IMR-90 (cell line): Measurements from ENCODE around the gene AXIN2. TPM values are rescaled to one million over a fixed set of nuclear protein-coding genes. Genes with fewer than 3 reads are reported as not detected.

Experiments
- ATAC-seq: fragments of 200-7000 bp; cut with Tn5 transposase; 2 replicates; pipeline ENCODE4 v1.9.1; 2020; ENCODE audit warnings: low read depth, mild to moderate bottlenecking, moderate library complexity
- BruUV-seq: library from RNA; stranded (reverse); fragments of 400-500 nt; replicated peaks from 2 replicates; lab custom pipeline; 2021; lab: Mats Ljungman, UMichigan
- CTCF ChIA-PET: fragments of 300-600 bp; formaldehyde crosslinking; extraction: SDS; loops from one replicate; lab custom pipeline; 2021; ENCODE audit warnings: antibody characterized with exemption; lab: Yijun Ruan, JAX
- POLR2A ChIA-PET: fragments of 300-600 bp; sonication (Branson Sonifier 250); formaldehyde crosslinking; loops from one replicate; lab custom pipeline; 2022; ENCODE audit warnings: antibody characterized with exemption; ENCODE audit not compliant: unreplicated experiment; lab: Charles Lee
- DNase-seq: peaks from one replicate; pipeline ENCODE4 v3.0.0; 2013
- H2AFZ ChIP-seq: replicated peaks from 2 replicates; pipeline ENCODE3; 2013; ENCODE audit warnings: low read length, mild to moderate bottlenecking; ENCODE audit not compliant: poor library complexity
- H2AK5ac ChIP-seq: 2 replicates; pipeline ENCODE4 v1.6.1; 2013; ENCODE audit warnings: low read depth, low read length, inconsistent platforms
- H2AK9ac ChIP-seq: replicated peaks from 2 replicates; pipeline ENCODE3; 2013; ENCODE audit warnings: mild to moderate bottlenecking, low read depth, low read length, moderate library complexity; ENCODE audit not compliant: poor library complexity
- H2BK120ac ChIP-seq: 2 replicates; pipeline ENCODE4 v1.6.1; 2013; ENCODE audit warnings: low read depth, low read length, inconsistent platforms
- H2BK15ac ChIP-seq: 3 replicates; pipeline ENCODE4 v1.6.1; 2013; ENCODE audit warnings: low read depth, low read length, inconsistent platforms
- H2BK20ac ChIP-seq: 2 replicates; pipeline ENCODE4 v1.6.1; 2013; ENCODE audit warnings: low read depth, mild to moderate bottlenecking, inconsistent platforms, low read length, moderate library complexity
- H2BK5ac ChIP-seq: 2 replicates; pipeline ENCODE4 v1.6.1; 2013; ENCODE audit warnings: mild to moderate bottlenecking, low read depth, low read length, inconsistent platforms; ENCODE audit not compliant: poor library complexity, severe bottlenecking
- H3K14ac ChIP-seq: replicated peaks from 2 replicates; pipeline ENCODE4 v1.6.1; 2013; ENCODE audit warnings: low read depth, low read length, inconsistent platforms
- H3K18ac ChIP-seq: 2 replicates; pipeline ENCODE4 v1.6.1; 2013; ENCODE audit warnings: low read depth, low read length, control low read depth
- H3K23ac ChIP-seq: 2 replicates; pipeline ENCODE4 v1.6.1; 2013; ENCODE audit warnings: low read depth, low read length, inconsistent platforms
- H3K27ac ChIP-seq: 2 replicates; pipeline ENCODE4 v1.5.1; 2013; ENCODE audit warnings: mild to moderate bottlenecking, control low read depth, low read length; ENCODE audit not compliant: insufficient read depth
- H3K27me3 ChIP-seq: 2 replicates; pipeline ENCODE4 v1.6.1; 2013; ENCODE audit warnings: low read length; ENCODE audit not compliant: control insufficient read depth, insufficient read depth
- H3K36me3 ChIP-seq: 2 replicates; pipeline ENCODE4 v1.6.1; 2013; ENCODE audit warnings: low read length, mixed read lengths; ENCODE audit not compliant: control insufficient read depth, insufficient read depth
- H3K4ac ChIP-seq: 2 replicates; pipeline ENCODE4 v1.6.1; 2013; ENCODE audit warnings: low read depth, low read length, inconsistent platforms
- H3K4me1 ChIP-seq: 2 replicates; pipeline ENCODE4 v1.6.1; 2013; ENCODE audit warnings: low read length, mixed read lengths; ENCODE audit not compliant: control insufficient read depth, insufficient read depth
- H3K4me2 ChIP-seq: 2 replicates; pipeline ENCODE4 v1.6.1; 2013; ENCODE audit warnings: low read depth, mild to moderate bottlenecking, control low read depth, low read length, moderate library complexity
- H3K4me3 ChIP-seq: 2 replicates; pipeline ENCODE4 v1.5.1; 2013; ENCODE audit warnings: low read depth, mild to moderate bottlenecking, control low read depth, low read length, moderate library complexity; ENCODE audit not compliant: insufficient read depth
- H3K56ac ChIP-seq: 2 replicates; pipeline ENCODE4 v1.6.1; 2013; ENCODE audit warnings: low read length, inconsistent platforms; ENCODE audit not compliant: insufficient read depth; ENCODE audit errors: extremely low read depth
- H3K79me1 ChIP-seq, 2 experiments: 2 replicates each; pipeline ENCODE4 v1.6.1; 2013; ENCODE audit warnings: low read length in 2 of 2, inconsistent platforms in 1 of 2, low read depth in 1 of 2
- H3K9ac ChIP-seq: 2 replicates; pipeline ENCODE4 v1.6.1; 2013; ENCODE audit warnings: low read depth, low read length, control low read depth
- H3K9me1 ChIP-seq: 2 replicates; pipeline ENCODE4 v1.6.1; 2013; ENCODE audit warnings: low read length, inconsistent platforms; ENCODE audit not compliant: insufficient read depth
- H3K9me3 ChIP-seq: 2 replicates; pipeline ENCODE4 v1.6.1; 2013; ENCODE audit warnings: low read length; ENCODE audit not compliant: control insufficient read depth, insufficient read depth
- H4K20me1 ChIP-seq: 2 replicates; pipeline ENCODE4 v1.6.1; 2013; ENCODE audit warnings: low read length, inconsistent platforms; ENCODE audit not compliant: insufficient read depth
- H4K5ac ChIP-seq: 2 replicates; pipeline ENCODE4 v1.6.1; 2013; ENCODE audit warnings: mild to moderate bottlenecking, low read depth, low read length, control low read depth
- H4K8ac ChIP-seq, 2 experiments: 2 replicates each; pipeline ENCODE4 v1.6.1; 2013; ENCODE audit warnings: low read depth in 2 of 2, low read length in 2 of 2, control low read depth in 1 of 2, inconsistent platforms in 1 of 2
- H4K91ac ChIP-seq: 2 replicates; pipeline ENCODE4 v1.6.1; 2013; ENCODE audit warnings: low read depth, low read length, inconsistent platforms; ENCODE audit not compliant: insufficient read depth
- BHLHE40 ChIP-seq: fragments of 150-350 bp; IDR thresholded peaks from 2 replicates; pipeline ENCODE4 v1.6.1; 2016; ENCODE audit warnings: mild to moderate bottlenecking, low read depth, low read length
- RAD21 ChIP-seq: IDR thresholded peaks from 2 replicates; pipeline ENCODE4 v1.6.1; 2012; ENCODE audit warnings: low read length, improper control_type of control experiment
- USF2 ChIP-seq: fragments of 150-350 bp; IDR thresholded peaks from 2 replicates; pipeline ENCODE4 v1.6.1; 2017; ENCODE audit warnings: mild to moderate bottlenecking, antibody characterized with exemption, low read length, low read depth
- WGBS, 2 experiments: methylation state at CpG; one replicate each; pipeline versions ENCODE4 v1.1.5 to v1.1.7; 2013; ENCODE audit warnings: missing lambda C conversion rate in 2 of 2; ENCODE audit not compliant: insufficient read length in 1 of 2; ENCODE audit errors: extremely low coverage in 2 of 2; 5-methylcytosine and 5-hydroxymethylcytosine counted together
- dilution Hi-C: fragments of 300-500 bp; cut with HindIII; formaldehyde crosslinking; loops from one replicate; pipeline ENCODE4 v1.14.3; 2018; ENCODE audit warnings: low sequenced_read_pairs; ENCODE audit not compliant: unreplicated experiment
- in situ Hi-C: fragments of 300-500 bp; cut with MboI; formaldehyde crosslinking; loops from 3 replicates; pipeline ENCODE4 v1.14.3; 2019; ENCODE audit warnings: low sequenced_read_pairs, inconsistent platforms, mixed read lengths
- intact Hi-C: fragments of 100-400 bp; cut with micrococcal nuclease; formaldehyde crosslinking; loops from 2 replicates; pipeline ENCODE4 v1.10.0; 2022
- polyA plus RNA-seq, 3 experiments: library from polyadenylated mRNA; depleted of rRNA; stranded (reverse); fragments of >200 nt; gene quantifications; 2 replicates each; pipeline ENCODE4 v1.2.3, GENCODE V29; 2012; ENCODE audit warnings: low replicate concordance in 1 of 3
- total RNA-seq: library from RNA; depleted of rRNA; stranded (reverse); fragments of >200 nt; gene quantifications from 2 replicates; pipeline ENCODE4 v1.2.3, GENCODE V29; 2012

The AXIN2 gene
- total and polyA plus RNA-seq, 2 of the 4 experiments (the other 2 are of a cell fraction), result 0.91 to 1.8 TPM

GRCh38 chr17:65558683-65559460 lies 2.6 kb downstream of the AXIN2 start:
- peak overlapping the region; percentile 30; the same call in 1 of the 2 replicates for H3K9ac ChIP-seq
- no peak overlapping the region for H2AK9ac ChIP-seq
- no peak overlapping the region for H2BK120ac ChIP-seq
- H4K5ac ChIP-seq, result no peak overlapping the region
- H3K9me1 ChIP-seq, result no peaks in the 10 kb centered on the region; the same call in 1 of the 2 replicates
- ChIA-PET CTCF (no interaction called here), POLR2A (no interaction called here)
- WGBS, 2 experiments, result 10% methylated on average over 9 of the region's 29 CpGs; no CpG with 5 or more reads in 1 of the 2 experiments
- H2BK5ac ChIP-seq, result no peak overlapping the region
- H2AK5ac ChIP-seq, result no peak overlapping the region
- peaks cover 10% of the 10 kb centered on the region; the same call in 1 of the 2 replicates for H3K36me3 ChIP-seq
- peaks cover 30% of the 10 kb centered on the region; the same call in 1 of the 2 replicates for H4K20me1 ChIP-seq
- H3K4me1 ChIP-seq, result peaks cover 14% of the 10 kb centered on the region
- H3K27me3 ChIP-seq, result peaks cover 15% of the 10 kb centered on the region
- H3K9me3 ChIP-seq, result no peaks in the 10 kb centered on the region
- intact Hi-C loops (loop anchor here (5.0 kb wide), 1 partner anchor 282 kb away; no protein-coding TSS in a partner anchor), dilution Hi-C loops (no loop called here), in situ Hi-C loops (loop anchor here (5.0 to 25.0 kb wide), 2 partner anchors 267 to 603 kb away; no protein-coding TSS in a partner anchor)
- H3K4me2 ChIP-seq, result peak overlapping the region; percentile 85
- no peak overlapping the region; the same call in 1 of the 2 replicates for H3K4ac ChIP-seq
- H3K14ac ChIP-seq, result no peak overlapping the region
- DNase-seq (no peak), ATAC-seq (no peak)
- no TSS peak for BruUV-seq
- H3K56ac ChIP-seq, result no peak overlapping the region
- H2BK15ac ChIP-seq, result no peak overlapping the region
- peak overlapping the region; percentile 57; the same call in 1 of the 2 replicates for H3K4me3 ChIP-seq
- no peak overlapping the region for H3K18ac ChIP-seq
- no peak overlapping the region for H4K8ac ChIP-seq
- H3K79me1 ChIP-seq, result 0 out of 4 replicates have a peak, but pooled peaks cover 0 to 4% of the 10 kb centered on the region in 2 experiments
- H4K91ac ChIP-seq, result no peak overlapping the region
- H3K23ac ChIP-seq, result no peak overlapping the region
- no peak overlapping the region for H3K27ac ChIP-seq
- TF ChIP-seq BHLHE40, result no peak
- no peak for TF ChIP-seq RAD21
- no peak for TF ChIP-seq USF2
- H2BK20ac ChIP-seq, result no peak overlapping the region
- H2AFZ ChIP-seq, result no peak overlapping the region
